ENCODE data around the gene RANBP10.

GRCh38 chr16:67773099-67773498 lies 33.3 kb downstream of the RANBP10 start:
- no peak for TF ChIP-seq JUND (IDR thresholded peaks at IDR 0.05)
- no peak for TF ChIP-seq CTCF (IDR thresholded peaks at IDR 0.05; ENCODE audit: low read depth, low read length, missing input control)
- peak; percentile 11 for TF ChIP-seq MAX (IDR thresholded peaks at IDR 0.05)
- no peak for TF ChIP-seq GABPA (IDR thresholded peaks at IDR 0.05 in 1 of 2, conservative IDR thresholded peaks at IDR 0.05 in 1 of 2)
- no peak for TF ChIP-seq SP1 (IDR thresholded peaks at IDR 0.05)
- peak; percentile 10 for TF ChIP-seq YY1 (IDR thresholded peaks at IDR 0.05)

All from liver (tissue), 3 donors.